Hepatic stellate cell (primary cell): Measurements from ENCODE around the gene GGT5.
A peak's percentile ranks its signal among the peaks of the same experiment; 100 is the strongest.

Experiments used
- DNase-seq: peaks from one replicate; pipeline ENCODE4 v3.0.0; 2011; ENCODE audit warnings: low spot score

The GGT5 gene

GRCh38 chr22:24181996-24182899, 62.6 kb downstream of the GGT5 start:
- no peak for DNase-seq

- no peak for DNase-seq
These were observed 63.5 kb downstream of the GGT5 start, which contains the start of gene SUSD2 for GRCh38 chr22:24181088-24181995. Gene SUSD2 (plus strand): TSS chr22:24181487. CDS start chr22:24181520, 33 bp downstream.

- no peak for DNase-seq
These were observed 64.4 kb downstream of the GGT5 start for GRCh38 chr22:24180316-24181087.

- DNase-seq = no peak
These were observed 65.2 kb downstream of the GGT5 start for GRCh38 chr22:24179478-24180210.

- no peak for DNase-seq
These were observed 66.1 kb downstream of the GGT5 start for GRCh38 chr22:24178502-24179440.

GRCh38 chr22:24178021-24178431, 66.9 kb downstream of the GGT5 start:
- no peak for DNase-seq

- DNase-seq = no peak
These were observed 67.4 kb downstream of the GGT5 start for GRCh38 chr22:24177456-24177855.

GRCh38 chr22:24177045-24177444, 67.8 kb downstream of the GGT5 start:
- DNase-seq = no peak

- DNase-seq = no peak
These were observed 68.3 kb downstream of the GGT5 start for GRCh38 chr22:24176630-24177029.

- no peak for DNase-seq
These were observed 68.8 kb downstream of the GGT5 start for GRCh38 chr22:24176040-24176439.

- DNase-seq = peak; percentile 91
These were observed 69.6 kb downstream of the GGT5 start for GRCh38 chr22:24175160-24175808.

GRCh38 chr22:24171822-24172221, 73.1 kb downstream of the GGT5 start:
- DNase-seq = no peak

- no peak for DNase-seq
These were observed 74.2 kb downstream of the GGT5 start for GRCh38 chr22:24170632-24171031.

GRCh38 chr22:24170188-24170587, 74.7 kb downstream of the GGT5 start:
- no peak for DNase-seq
